HG03139 (cell line): ENCODE data around the gene NFATC1.

Experiments
- ATAC-seq: cut with Tn5 transposase; IDR thresholded peaks from one replicate; pipeline ENCODE4 v1.9.1; 2021; ENCODE audit not compliant: unreplicated experiment

NFATC1 gene

DNA sequence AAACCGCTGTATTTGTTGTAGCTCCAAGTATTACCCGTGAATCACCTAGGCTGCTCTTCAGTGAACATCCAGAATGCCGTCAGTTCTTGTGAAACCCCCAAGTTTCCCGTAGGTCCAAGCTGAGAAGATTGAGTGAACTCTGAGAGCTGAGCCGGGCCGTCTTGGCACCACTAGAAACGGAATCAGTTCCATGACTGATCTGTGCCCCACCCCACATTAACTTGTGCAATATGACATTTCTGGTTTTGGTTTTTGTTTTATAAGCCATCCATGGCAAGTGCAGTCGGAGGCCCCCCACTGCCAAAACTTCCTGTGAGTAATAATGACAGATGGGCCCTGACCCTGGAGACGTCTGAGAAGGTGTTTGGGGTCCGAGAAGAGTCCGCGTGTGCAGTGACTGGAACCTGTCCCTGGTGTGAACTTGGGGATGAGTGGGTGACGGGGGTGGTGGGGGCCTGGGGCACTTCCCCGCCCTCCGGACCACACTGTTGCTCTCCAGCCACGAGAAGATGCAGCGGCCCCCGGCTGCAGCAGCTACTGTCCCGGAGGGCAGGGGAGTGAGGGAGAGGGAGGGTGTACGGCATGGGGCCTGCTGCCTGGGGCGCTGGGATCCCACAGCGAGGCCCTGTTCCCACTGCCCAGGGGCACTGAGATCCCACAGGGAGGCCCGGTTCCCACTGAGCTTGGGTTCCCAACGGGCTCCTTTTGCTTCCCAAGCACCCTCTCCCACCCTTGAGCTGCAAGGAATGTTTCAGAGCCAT is 26.5 kb downstream of the NFATC1 start:
- ATAC-seq = no peak

DNA sequence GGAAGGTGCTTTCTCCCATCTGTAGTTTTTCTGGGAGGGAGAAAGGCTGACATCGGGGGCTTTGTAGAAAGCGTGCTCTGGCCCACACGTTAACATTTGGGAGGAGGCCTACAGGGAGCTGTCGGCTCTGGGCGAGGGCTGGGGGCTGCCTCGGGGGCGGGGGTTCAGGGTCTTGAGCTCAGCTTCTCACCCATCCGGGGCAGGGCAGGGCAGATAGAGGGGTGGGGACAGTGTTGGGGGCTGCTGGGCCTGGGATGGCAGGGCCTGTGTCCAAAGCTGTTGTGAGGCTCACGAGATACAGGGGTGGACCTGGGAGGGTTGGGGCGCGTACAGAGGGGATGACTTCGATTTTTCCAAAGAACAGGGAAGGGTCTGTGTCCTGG is 27.0 kb downstream of the NFATC1 start:
- no peak for ATAC-seq

DNA sequence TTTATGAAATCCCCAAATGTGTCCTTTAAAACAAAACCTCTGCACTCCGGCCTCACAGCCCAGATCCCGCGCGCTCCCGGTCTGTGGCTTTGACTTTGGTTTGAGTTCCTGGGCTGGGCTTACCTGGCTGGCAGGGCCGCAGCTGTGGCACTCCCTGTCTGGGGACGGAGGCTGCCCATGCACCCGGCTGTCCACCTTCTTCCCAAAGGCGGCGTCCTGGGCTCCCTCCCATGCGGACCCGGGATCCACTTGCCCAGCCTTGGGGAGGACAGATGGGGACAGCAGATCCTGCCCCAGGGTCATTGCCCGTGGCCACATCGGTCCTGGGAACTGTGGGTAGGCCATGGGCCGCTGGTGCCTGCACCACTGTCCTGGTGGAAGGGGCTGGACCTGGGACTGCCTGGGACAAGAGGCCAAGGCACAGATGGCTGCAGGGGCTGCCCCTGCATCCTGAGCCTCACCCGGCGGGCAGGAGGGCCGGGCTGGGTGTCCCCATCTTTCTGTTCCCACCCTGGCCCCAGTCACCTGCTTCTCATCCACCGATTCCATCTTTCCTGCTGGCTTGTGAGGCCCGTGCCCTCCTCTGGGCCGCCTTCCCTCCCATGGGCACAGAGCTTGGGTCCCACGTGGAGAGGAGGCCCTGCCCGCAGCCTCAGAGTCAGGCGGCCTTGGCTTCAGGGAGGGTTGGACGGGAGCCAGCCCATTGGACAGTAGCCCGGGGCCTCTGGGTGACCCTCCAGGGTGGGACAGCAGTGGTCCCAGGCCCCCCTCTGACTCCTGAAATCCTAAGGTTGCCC is 27.7 kb downstream of the NFATC1 start:
- ATAC-seq = no peak

DNA sequence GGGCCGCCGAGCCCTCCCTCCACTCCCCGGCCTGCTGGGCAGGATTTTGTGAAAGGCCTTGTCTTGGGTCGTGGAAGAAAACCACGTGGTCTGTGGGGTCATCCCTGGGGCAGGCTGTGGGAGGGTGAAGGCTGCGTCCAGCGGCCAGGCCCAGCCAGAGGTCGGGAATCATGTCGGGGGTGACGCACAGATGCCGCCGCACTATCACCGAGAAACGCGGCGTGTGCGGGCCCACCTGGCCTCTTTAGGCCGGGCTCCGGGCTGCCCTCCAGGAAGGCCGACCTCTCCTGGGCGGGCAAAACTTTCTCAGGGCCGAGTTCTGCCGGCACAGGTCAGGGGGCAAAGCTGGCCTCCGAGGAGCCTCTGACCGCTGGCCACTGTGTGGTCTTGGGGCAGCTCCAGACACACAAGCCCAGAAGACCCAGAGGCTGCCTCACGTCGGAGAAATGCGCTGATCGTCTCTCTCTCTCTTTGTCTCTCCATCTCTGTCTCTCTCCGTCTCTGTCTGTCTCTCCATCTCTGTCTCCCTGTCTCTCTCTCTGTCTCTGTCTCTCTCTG is 28.4 kb downstream of the NFATC1 start:
- no peak for ATAC-seq

DNA sequence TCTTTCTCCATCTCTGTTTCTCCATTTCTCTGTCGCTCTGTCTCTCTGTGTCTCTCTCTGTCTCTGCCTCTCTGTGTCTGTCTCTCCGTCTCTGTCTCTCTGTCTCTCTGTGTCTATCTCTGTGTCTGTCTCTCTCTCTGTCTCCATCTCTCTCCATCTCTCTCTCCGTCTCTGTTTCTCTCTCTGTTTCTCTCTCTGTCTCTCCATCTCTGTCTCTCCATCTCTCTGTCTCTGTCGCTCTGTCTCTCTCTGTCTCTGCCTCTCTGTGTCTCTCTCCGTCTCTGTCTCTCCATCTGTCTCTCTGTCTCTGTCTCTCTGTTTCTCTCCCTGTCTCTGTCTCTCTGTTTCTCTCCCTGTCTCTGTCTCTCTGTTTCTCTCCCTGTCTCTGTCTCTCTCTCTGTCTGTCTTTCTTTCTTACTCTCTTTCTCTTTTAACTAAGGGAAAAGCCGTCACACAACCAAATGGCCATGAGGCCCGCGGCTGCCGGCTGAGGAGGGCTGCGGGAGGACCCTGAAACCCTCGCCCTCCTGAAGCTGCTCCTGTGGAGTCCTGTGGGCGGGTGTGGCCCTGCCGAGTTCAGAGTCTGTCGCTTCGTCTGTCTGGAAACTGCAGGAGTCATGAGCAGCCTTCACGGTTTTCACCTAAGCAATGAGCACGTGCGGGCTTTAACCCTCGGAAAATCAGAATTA is 29.3 kb downstream of the NFATC1 start:
- ATAC-seq = no peak

DNA sequence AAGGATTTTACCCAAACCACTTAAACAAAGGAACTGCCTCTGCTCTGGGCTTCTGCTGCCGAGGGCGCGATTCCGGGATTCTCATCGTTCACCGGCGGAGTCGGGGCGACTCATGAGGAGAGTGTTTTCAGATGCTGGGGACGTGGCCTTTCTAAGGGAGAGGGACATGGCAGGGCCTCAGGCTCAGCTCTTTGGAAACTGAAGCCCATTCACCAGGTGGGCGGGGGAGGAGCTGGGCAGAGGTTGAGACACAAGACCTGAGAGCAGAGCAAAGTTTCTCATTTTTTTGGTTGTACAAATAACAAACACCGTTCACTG is 29.8 kb downstream of the NFATC1 start:
- no peak for ATAC-seq

DNA sequence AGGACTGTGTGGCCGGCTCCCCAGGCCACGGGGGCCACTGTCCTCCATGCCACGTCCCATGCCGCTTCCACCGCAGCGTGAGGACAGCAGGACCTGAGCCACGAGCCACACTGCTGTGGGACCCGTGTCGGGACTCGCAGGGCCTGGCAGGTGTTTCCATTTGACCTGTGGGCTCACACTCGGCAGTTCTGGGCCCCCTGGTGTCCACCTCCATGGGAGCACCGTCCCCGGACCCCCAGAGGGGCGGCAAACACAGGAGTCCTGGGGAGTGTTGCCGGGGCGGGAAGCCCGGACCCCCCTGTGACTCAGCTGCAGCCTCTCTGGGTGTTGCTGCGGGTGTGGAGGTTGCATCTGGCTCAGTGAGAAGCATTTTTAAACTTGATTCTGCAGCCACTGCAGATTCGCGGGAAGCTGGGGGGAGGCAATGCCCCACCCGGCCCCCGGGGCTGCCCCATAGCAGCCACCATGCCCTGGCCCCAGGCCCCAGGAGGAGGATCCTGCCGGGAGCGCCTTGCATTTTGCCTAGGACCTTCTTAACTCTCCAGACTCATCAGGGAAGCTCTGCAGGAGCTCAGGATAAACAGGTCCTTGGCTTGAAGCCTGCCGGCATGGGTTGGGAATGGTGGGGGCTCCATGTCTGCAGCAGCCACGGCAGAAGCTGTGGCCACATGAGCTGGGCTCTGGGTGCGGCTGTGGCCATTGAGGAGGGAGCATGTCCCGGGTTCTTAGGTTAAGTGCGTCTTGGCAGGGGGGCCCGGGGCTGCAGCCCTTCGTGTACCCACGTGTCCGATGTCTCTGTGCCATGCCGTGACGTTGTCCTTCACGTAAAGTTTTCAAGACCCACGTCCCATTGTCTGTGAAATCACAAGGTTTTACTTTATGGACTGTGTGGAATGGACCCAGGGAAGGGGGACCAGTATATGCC is 30.9 kb downstream of the NFATC1 start:
- ATAC-seq = no peak

DNA sequence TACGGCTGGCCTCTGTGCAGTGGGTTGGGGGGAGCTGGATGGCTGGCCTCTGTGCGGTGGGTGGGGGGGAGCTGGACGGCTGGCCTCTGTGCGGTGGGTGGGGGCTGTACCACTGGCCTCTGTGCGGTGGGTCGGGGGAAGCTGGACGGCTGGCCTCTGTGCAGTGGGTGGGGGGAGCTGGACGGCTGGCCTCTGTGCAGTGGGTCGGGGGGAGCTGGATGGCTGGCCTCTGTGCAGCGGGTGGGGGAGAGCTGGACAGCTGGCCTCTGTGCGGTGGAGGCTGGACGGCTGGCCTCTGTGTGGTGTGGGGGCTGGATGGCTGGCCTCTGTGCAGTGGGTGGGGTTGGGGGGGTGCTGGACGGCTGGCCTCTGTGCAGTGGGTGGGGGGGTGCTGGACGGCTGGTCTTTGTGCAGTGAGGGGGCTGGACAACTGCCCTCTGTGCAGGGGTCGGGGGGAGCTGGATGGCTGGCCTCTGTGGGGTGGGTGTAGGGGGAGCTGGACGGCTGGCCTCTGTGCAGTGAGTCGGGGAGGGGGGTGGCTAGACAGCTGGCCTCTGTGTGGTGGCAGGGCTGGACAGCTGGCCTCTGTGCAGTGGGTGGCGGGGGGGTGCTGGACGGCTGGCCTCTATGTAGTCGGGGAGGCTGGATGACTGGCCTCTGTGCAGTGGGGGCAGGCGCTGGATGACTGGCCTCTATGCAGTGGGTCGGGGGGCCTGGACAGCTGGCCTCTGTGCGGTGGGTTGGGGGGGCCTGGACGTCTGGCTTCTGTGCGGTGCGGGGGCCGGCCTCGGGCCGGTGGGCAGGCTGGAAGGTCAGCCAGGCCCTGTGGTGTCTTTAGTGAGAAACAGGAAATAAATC is 31.9 kb downstream of the NFATC1 start:
- ATAC-seq = no peak

DNA sequence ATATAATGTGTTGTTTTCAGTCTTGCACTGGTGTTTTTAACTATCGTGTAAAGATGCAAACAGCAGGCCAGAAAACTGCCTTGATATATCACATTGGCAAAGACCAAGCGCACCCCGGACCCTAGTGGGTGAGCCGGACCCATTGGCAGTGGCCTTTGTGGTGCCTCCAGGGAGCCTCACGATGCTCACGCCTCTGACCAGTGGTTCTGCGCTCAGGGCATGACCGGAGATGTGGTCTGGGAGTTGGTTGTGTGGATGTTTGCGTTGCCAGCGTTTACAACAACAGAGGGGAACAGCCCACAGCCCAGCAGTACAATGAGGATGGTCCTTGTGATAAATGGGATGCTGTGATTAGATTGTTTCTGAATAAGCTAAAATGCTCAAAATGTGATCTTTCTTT is 32.6 kb downstream of the NFATC1 start:
- no peak for ATAC-seq

DNA sequence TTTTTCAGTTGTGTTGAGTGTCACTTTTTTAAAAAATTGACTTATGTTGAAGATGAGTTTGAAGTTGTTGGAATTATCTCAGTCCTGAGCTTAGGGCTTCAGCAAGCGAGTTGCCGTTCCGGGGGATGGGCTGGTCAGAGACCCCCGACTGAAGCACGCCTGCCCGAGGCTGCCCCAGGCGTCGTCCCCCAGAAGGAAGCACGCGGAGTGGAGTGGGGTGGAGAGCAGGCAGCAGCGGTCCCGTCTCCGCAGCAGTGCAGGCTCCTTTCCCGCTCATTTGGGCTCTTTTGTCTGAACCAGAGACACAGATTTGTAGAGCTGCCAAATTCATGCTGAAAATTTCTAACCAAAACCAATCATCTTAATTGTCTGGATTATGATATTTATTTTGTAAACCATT is 33.7 kb downstream of the NFATC1 start:
- no peak for ATAC-seq

DNA sequence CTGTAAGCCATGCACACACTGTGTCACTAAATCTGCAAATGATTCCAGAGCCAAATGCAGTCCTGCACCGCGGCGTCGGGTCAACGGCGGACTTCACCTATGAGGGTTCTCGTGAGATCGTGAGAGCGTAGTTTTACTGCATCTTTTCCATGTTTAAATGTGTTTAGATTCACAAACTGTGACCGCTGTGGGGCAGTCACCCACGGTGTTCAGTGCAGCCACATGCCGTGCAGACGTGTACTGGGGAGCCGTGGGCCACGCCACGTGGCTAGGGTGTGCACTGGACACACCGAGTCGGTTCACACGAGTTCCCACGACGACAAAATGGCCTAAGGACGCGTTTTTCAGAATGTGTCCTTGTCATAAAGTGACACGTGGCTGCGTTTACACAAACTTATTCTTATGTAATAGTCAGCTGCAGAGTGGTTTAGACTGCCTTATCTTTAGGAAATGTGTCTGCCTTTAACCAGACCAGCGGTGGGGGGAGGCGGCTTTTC is 34.1 kb downstream of the NFATC1 start:
- ATAC-seq = no peak

DNA sequence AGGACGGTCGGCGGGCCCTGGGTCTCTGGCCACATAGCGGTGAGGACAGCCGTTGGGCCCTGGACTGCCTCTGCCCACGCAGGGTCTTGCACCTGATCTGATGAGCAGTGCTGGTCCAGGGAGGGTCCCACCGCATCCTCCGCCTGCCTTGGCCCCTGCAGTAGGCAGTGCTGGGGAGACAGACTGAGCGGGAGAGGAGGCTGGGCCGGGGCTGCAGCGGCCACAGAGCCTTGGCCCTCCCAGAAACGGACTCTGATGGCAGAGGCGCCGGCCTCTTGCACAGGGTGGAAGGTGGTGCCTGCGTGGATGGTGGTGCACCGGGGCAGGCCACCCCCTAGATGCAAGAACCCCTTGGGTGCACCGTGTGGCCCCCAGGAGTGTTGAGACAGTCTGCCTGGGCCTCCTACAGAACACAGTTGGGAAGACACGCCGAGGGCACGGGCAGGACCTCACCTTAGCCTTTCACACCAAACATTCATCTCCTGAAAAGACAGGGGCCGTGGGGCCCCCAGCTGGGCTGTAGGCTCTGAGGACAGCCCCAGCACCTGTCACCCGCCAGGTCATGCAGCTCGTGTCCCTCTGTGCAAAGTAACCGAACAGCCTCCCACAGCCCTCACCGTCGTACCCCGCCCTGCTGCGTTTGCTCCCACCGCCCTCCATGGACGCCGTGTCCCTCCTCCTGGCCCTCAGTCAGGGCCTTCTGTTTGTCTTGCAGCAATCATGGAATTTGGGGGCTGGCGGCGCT is 36.8 kb downstream of the NFATC1 start:
- ATAC-seq = no peak

DNA sequence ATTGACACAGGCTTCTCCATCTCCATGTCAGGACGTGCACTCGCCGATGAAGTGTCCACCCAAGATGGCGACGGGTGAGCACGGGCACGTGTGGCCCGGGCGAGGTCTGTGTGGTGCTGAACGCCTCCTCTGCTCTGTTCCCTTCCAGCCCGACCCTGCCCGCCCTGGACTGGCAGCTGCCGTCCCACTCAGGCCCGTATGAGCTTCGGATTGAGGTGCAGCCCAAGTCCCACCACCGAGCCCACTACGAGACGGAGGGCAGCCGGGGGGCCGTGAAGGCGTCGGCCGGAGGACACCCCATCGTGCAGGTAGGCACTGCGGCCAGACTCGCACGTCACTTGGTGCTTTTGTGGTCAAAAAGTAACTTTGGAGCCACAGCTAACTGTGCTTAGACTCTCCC is 37.7 kb downstream of the NFATC1 start:
- ATAC-seq = no peak

DNA sequence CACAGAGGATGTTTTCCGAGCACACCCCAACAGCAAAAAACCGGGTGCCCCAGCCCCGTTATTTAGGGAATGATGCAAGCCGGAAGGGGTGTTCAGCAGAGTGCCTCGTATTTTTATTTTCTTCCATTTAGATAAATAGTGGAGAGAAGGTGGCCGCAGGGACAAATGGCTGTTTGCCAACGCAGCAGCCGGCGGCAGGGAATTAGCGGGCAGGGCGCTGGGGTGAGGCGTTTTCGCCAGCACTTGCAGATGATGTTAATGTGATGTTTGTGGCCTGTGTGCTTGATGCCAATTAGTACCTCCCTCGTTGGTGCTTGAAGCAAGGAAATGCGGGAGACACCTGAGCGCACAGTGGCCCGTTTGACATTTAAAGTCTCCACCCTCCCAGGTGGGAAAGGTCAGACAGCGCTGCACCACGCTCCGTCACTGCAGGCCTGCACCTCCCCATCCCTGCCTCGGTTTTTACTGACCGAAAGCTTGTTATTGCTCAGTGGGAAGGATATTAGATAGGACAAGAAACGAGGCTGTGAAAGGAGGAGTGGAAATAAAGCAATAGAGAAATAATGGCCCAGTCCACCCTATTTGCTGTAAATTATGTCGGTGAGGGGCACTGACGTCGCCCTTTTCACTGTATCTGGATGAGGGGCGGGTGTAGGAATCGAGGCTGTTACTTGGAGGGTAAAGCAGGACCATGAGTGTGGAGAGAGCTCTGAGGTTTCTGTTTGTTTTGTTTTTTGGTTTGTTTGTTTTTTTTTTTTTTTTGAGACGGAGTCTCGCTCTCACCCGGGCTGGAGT is 39.1 kb downstream of the NFATC1 start:
- ATAC-seq = no peak

DNA sequence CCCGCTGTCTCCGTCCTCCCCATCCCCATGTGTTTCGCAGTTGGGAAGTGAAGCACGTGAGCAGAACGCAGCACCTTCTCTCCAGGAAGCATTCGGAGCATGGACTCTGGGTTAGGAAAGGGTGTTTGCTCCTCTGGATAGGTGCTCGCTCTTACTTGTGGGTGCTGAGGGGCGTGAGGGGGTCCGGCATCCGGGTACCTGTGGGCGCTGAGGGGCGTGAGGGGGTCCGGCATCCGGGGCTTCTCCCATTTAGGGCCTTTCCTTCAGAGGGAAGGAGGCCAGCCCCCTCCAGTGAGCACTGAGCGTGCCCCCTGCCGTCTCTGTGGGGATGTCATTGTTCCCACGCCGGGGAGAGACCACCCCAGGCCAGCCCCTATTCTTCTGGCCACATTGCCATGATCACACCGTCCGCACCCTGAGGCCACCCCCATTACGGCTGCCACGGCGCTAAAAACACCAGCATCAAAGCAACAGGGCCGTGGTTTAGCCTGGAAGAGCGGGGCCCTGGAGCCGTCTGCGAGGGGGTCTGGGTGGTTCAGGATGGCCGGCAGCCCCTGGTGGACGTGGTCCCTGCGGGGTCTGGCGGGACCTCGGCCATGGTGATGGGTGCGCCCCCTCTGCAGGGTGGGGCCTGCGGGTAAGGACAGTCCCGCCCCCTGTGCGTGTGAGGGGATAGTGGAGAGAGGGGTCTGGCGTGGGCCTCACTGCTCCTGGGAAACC is 41.0 kb downstream of the NFATC1 start:
- no peak for ATAC-seq

DNA sequence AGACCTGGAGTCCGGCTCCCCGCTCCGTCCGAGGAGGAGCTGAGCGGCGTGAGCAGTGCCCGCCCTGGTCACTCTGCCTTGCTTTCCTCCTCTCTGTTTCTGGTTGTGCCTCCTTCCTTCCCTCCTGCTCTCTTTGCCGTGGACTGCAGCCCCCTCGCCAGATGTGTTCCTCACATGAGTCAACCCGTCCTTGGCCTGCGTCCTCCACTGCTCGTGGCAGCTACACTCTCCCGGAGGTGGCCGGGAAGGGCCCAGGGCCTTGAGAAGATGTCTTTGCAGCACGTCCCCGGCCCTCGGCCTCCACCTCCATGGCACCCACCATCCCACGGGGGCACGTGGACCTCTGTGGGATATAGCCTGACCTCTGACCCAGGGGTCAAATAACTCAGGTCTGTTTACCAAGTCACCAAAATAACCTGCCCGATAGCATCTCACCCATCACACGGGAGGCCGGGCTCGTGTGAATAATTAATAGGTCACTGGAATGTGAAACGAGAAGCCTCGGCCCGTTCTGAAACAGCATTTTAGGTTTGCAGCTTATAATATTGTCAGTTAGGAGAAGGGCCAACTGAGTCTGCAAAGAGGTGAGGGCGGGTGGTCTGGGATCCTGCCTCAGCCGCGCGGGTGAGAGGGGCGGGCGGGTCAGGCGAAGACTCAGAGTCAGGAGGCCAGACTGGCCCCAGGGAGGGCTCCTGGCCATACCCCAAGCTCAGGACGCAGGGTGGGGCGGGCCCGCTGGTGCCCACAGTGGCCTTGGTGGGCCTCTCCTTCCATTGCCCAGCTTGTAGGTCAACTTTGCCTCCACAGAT is 42.6 kb downstream of the NFATC1 start:
- ATAC-seq = no peak
